ENCODE measurements around the gene CDK14.

The CDK14 gene

GRCh38 chr7:91030680-91031380 is 434.7 kb downstream of the CDK14 start:
- H3K27me3 ChIP-seq (ENCODE audit: control insufficient read depth, insufficient read depth, low read length) = no peaks in the 10 kb centered on the region
- H3K4me1 ChIP-seq (ENCODE audit: control insufficient read depth, insufficient read depth, low read length) = peaks cover 44% of the 10 kb centered on the region
- H3K4me3 ChIP-seq (ENCODE audit: low read depth, low read length) = no peak overlapping the region
- H3K9me3 ChIP-seq (ENCODE audit: control insufficient read depth, insufficient read depth, low read length) = no peaks in the 10 kb centered on the region
- H3K27ac ChIP-seq (ENCODE audit: low read depth, low read length) = peak overlapping the region; percentile 80
- H3K36me3 ChIP-seq (ENCODE audit: control insufficient read depth, insufficient read depth, low read length) = no peaks in the 10 kb centered on the region
- peak overlapping the region; percentile 29; the same call in 1 of the 2 replicates for H3K9ac ChIP-seq (ENCODE audit: low read depth, low read length)

GRCh38 chr7:91031757-91032156 is 435.6 kb downstream of the CDK14 start:
- H3K27me3 ChIP-seq (ENCODE audit: control insufficient read depth, insufficient read depth, low read length) = no peaks in the 10 kb centered on the region
- H3K9ac ChIP-seq (ENCODE audit: low read depth, low read length) = no peak overlapping the region
- H3K9me3 ChIP-seq (ENCODE audit: control insufficient read depth, insufficient read depth, low read length) = no peaks in the 10 kb centered on the region
- H3K4me1 ChIP-seq (ENCODE audit: control insufficient read depth, insufficient read depth, low read length) = peaks cover 44% of the 10 kb centered on the region
- peak overlapping the region; percentile 25; the same call in 1 of the 2 replicates for H3K4me3 ChIP-seq (ENCODE audit: low read depth, low read length)
- no peaks in the 10 kb centered on the region for H3K36me3 ChIP-seq (ENCODE audit: control insufficient read depth, insufficient read depth, low read length)
- peak overlapping the region; percentile 71 for H3K27ac ChIP-seq (ENCODE audit: low read depth, low read length)

GRCh38 chr7:91033574-91033973 is 437.5 kb downstream of the CDK14 start:
- Histone ChIP-seq H3K9me3 (ENCODE audit: control insufficient read depth, insufficient read depth, low read length) (no peaks in the 10 kb centered on the region), H3K27ac (ENCODE audit: low read depth, low read length) (no peak overlapping the region), H3K36me3 (ENCODE audit: control insufficient read depth, insufficient read depth, low read length) (no peaks in the 10 kb centered on the region), H3K4me3 (ENCODE audit: low read depth, low read length) (no peak overlapping the region), H3K4me1 (ENCODE audit: control insufficient read depth, insufficient read depth, low read length) (peaks cover 44% of the 10 kb centered on the region), H3K27me3 (ENCODE audit: control insufficient read depth, insufficient read depth, low read length) (no peaks in the 10 kb centered on the region), H3K9ac (ENCODE audit: low read depth, low read length) (no peak overlapping the region)

- Histone ChIP-seq H3K4me3 (ENCODE audit: low read depth, low read length) (no peak overlapping the region), H3K27me3 (ENCODE audit: control insufficient read depth, insufficient read depth, low read length) (no peaks in the 10 kb centered on the region), H3K9me3 (ENCODE audit: control insufficient read depth, insufficient read depth, low read length) (no peaks in the 10 kb centered on the region), H3K9ac (ENCODE audit: low read depth, low read length) (no peak overlapping the region), H3K36me3 (ENCODE audit: control insufficient read depth, insufficient read depth, low read length) (no peaks in the 10 kb centered on the region), H3K4me1 (ENCODE audit: control insufficient read depth, insufficient read depth, low read length) (peaks cover 43% of the 10 kb centered on the region), H3K27ac (ENCODE audit: low read depth, low read length) (no peak overlapping the region)
Measured at GRCh38 chr7:91034459-91035368, 438.6 kb downstream of the CDK14 start.

- Histone ChIP-seq H3K9me3 (ENCODE audit: control insufficient read depth, insufficient read depth, low read length) (no peaks in the 10 kb centered on the region), H3K27me3 (ENCODE audit: control insufficient read depth, insufficient read depth, low read length) (no peaks in the 10 kb centered on the region), H3K9ac (ENCODE audit: low read depth, low read length) (no peak overlapping the region), H3K36me3 (ENCODE audit: control insufficient read depth, insufficient read depth, low read length) (no peaks in the 10 kb centered on the region), H3K27ac (ENCODE audit: low read depth, low read length) (no peak overlapping the region), H3K4me3 (ENCODE audit: low read depth, low read length) (no peak overlapping the region), H3K4me1 (ENCODE audit: control insufficient read depth, insufficient read depth, low read length) (peaks cover 28% of the 10 kb centered on the region)
Measured at GRCh38 chr7:91039033-91039432, 442.9 kb downstream of the CDK14 start.

GRCh38 chr7:91041141-91041540 is 445.0 kb downstream of the CDK14 start:
- no peaks in the 10 kb centered on the region for H3K27me3 ChIP-seq (ENCODE audit: control insufficient read depth, insufficient read depth, low read length)
- no peaks in the 10 kb centered on the region for H3K36me3 ChIP-seq (ENCODE audit: control insufficient read depth, insufficient read depth, low read length)
- peaks cover 40% of the 10 kb centered on the region for H3K4me1 ChIP-seq (ENCODE audit: control insufficient read depth, insufficient read depth, low read length)
- no peaks in the 10 kb centered on the region for H3K9me3 ChIP-seq (ENCODE audit: control insufficient read depth, insufficient read depth, low read length)
- no peak overlapping the region for H3K27ac ChIP-seq (ENCODE audit: low read depth, low read length)
- H3K4me3 ChIP-seq (ENCODE audit: low read depth, low read length) = no peak overlapping the region
- no peak overlapping the region for H3K9ac ChIP-seq (ENCODE audit: low read depth, low read length)

GRCh38 chr7:91041901-91042484 is 445.9 kb downstream of the CDK14 start:
- H3K9ac ChIP-seq (ENCODE audit: low read depth, low read length) = no peak overlapping the region
- H3K9me3 ChIP-seq (ENCODE audit: control insufficient read depth, insufficient read depth, low read length) = no peaks in the 10 kb centered on the region
- H3K27ac ChIP-seq (ENCODE audit: low read depth, low read length) = no peak overlapping the region
- no peak overlapping the region for H3K4me3 ChIP-seq (ENCODE audit: low read depth, low read length)
- peaks cover 40% of the 10 kb centered on the region for H3K4me1 ChIP-seq (ENCODE audit: control insufficient read depth, insufficient read depth, low read length)
- no peaks in the 10 kb centered on the region for H3K27me3 ChIP-seq (ENCODE audit: control insufficient read depth, insufficient read depth, low read length)
- no peaks in the 10 kb centered on the region for H3K36me3 ChIP-seq (ENCODE audit: control insufficient read depth, insufficient read depth, low read length)

- Histone ChIP-seq H3K27ac (ENCODE audit: low read depth, low read length) (no peak overlapping the region), H3K27me3 (ENCODE audit: control insufficient read depth, insufficient read depth, low read length) (no peaks in the 10 kb centered on the region), H3K9me3 (ENCODE audit: control insufficient read depth, insufficient read depth, low read length) (no peaks in the 10 kb centered on the region)
Measured at GRCh38 chr7:91043186-91043585, 447.1 kb downstream of the CDK14 start.

GRCh38 chr7:91043924-91044645 is 448.0 kb downstream of the CDK14 start:
- Histone ChIP-seq H3K9me3 (ENCODE audit: control insufficient read depth, insufficient read depth, low read length) (no peaks in the 10 kb centered on the region), H3K27ac (ENCODE audit: low read depth, low read length) (peak overlapping the region; percentile 67), H3K4me1 (ENCODE audit: control insufficient read depth, insufficient read depth, low read length) (peaks cover 40% of the 10 kb centered on the region), H3K36me3 (ENCODE audit: control insufficient read depth, insufficient read depth, low read length) (no peaks in the 10 kb centered on the region), H3K9ac (ENCODE audit: low read depth, low read length) (no peak overlapping the region), H3K27me3 (ENCODE audit: control insufficient read depth, insufficient read depth, low read length) (peaks cover under 1% of the 10 kb centered on the region; the same call in 1 of the 2 replicates), H3K4me3 (ENCODE audit: low read depth, low read length) (peak overlapping the region; percentile 37)

More at GRCh38 chr7:91043186-91043585, 447.1 kb downstream of the CDK14 start:
- H3K36me3 ChIP-seq (ENCODE audit: control insufficient read depth, insufficient read depth, low read length) = no peaks in the 10 kb centered on the region
- H3K9ac ChIP-seq (ENCODE audit: low read depth, low read length) = no peak overlapping the region
- peaks cover 40% of the 10 kb centered on the region for H3K4me1 ChIP-seq (ENCODE audit: control insufficient read depth, insufficient read depth, low read length)
- H3K4me3 ChIP-seq (ENCODE audit: low read depth, low read length) = no peak overlapping the region

- Histone ChIP-seq H3K36me3 (ENCODE audit: control insufficient read depth, insufficient read depth, low read length) (no peaks in the 10 kb centered on the region), H3K4me1 (ENCODE audit: control insufficient read depth, insufficient read depth, low read length) (peaks cover 40% of the 10 kb centered on the region), H3K9ac (ENCODE audit: low read depth, low read length) (no peak overlapping the region), H3K9me3 (ENCODE audit: control insufficient read depth, insufficient read depth, low read length) (no peaks in the 10 kb centered on the region), H3K4me3 (ENCODE audit: low read depth, low read length) (no peak overlapping the region), H3K27ac (ENCODE audit: low read depth, low read length) (no peak overlapping the region), H3K27me3 (ENCODE audit: control insufficient read depth, insufficient read depth, low read length) (peaks cover 15% of the 10 kb centered on the region)
Measured at GRCh38 chr7:91045606-91046005, 449.5 kb downstream of the CDK14 start.

Data from HUES48 (cell line).